SK-N-MC (cell line): ENCODE results near the gene NCOA5.

Source experiments
- EZH2 ChIP-seq: fragments of 200-600 bp; sonication (generic); IDR thresholded peaks from one replicate; pipeline ENCODE4 v1.6.1; 2017; ENCODE audit warnings: antibody characterized with exemption
- FOXP2 ChIP-seq: optimal IDR thresholded peaks from 2 replicates; pipeline ENCODE3; 2011; ENCODE audit warnings: mild to moderate bottlenecking, moderate library complexity; ENCODE audit not compliant: insufficient read depth; ENCODE audit errors: extremely low read length, control extremely low read depth
- POLR2AphosphoS5 ChIP-seq: IDR thresholded peaks from 2 replicates; pipeline ENCODE4 v1.6.1; 2012; ENCODE audit warnings: mild to moderate bottlenecking, low read depth, low read length, borderline replicate concordance

- no peak for TF ChIP-seq POLR2AphosphoS5
- no peak for TF ChIP-seq EZH2
- TF ChIP-seq FOXP2 = no peak
These were observed 28.1 kb upstream of the NCOA5 start, which contains the start of gene CD40 for GRCh38 chr20:46117704-46118467.
